Neural cell (in vitro differentiated cells): ENCODE data around the gene LGR5. TPM values are rescaled to one million over a fixed set of nuclear protein-coding genes. Genes with fewer than 3 reads are reported as not detected.

ENCODE experiments used
- H2AFZ ChIP-seq: fragments of 200-600, 300-800 bp; sonication (generic), shearing (Covaris generic); 2 replicates; pipeline ENCODE4 v1.6.0; 2014; ENCODE audit warnings: low read depth, mild to moderate bottlenecking, antibody characterized with exemption, low read length, moderate library complexity
- H3F3A ChIP-seq: fragments of 200-600 bp; shearing (Covaris generic); 2 replicates; pipeline ENCODE4 v1.6.1; 2016; ENCODE audit warnings: mild to moderate bottlenecking, moderate library complexity, mixed read lengths, antibody characterized with exemption, low read length; ENCODE audit not compliant: insufficient read depth, poor library complexity, severe bottlenecking
- H3K27ac ChIP-seq: fragments of 200-600, 300-800 bp; sonication (generic), shearing (Covaris generic); 2 replicates; pipeline ENCODE4 v1.5.1; 2014; ENCODE audit warnings: mild to moderate bottlenecking, low read length, moderate library complexity
- H3K27me3 ChIP-seq: fragments of 300-800, 200-600 bp; sonication (generic), shearing (Covaris generic); 2 replicates; pipeline ENCODE4 v1.6.0; 2014; ENCODE audit warnings: mild to moderate bottlenecking, low read depth, low read length, moderate library complexity; ENCODE audit not compliant: insufficient read depth
- H3K36me3 ChIP-seq: fragments of 300-800, 200-600 bp; sonication (generic), shearing (Covaris generic); 2 replicates; pipeline ENCODE4 v1.5.1; 2014; ENCODE audit warnings: mild to moderate bottlenecking, antibody characterized with exemption, low read length, moderate library complexity; ENCODE audit not compliant: insufficient read depth
- H3K4me2 ChIP-seq: fragments of 300-800, 200-600 bp; sonication (generic), shearing (Covaris generic); 2 replicates; pipeline ENCODE4 v1.6.0; 2014; ENCODE audit warnings: mild to moderate bottlenecking, low read length
- H3K4me3 ChIP-seq: fragments of 300-800, 200-600 bp; sonication (generic), shearing (Covaris generic); 2 replicates; pipeline ENCODE4 v1.5.1; 2014; ENCODE audit warnings: mild to moderate bottlenecking, low read length, moderate library complexity
- H3K79me2 ChIP-seq: fragments of 200-600 bp; shearing (Covaris generic); replicated peaks from 2 replicates; pipeline ENCODE4 v1.6.0; 2014; ENCODE audit warnings: mild to moderate bottlenecking, low read length, moderate library complexity; ENCODE audit not compliant: insufficient read depth
- H3K9ac ChIP-seq: fragments of 300-800, 200-600 bp; sonication (generic), shearing (Covaris generic); 2 replicates; pipeline ENCODE4 v1.6.1; 2016; ENCODE audit warnings: mild to moderate bottlenecking, low read length, mixed read lengths
- H3K9me2 ChIP-seq: fragments of 200-600 bp; shearing (Covaris generic); 2 replicates; pipeline ENCODE4 v1.6.1; 2016; ENCODE audit warnings: mild to moderate bottlenecking, low read length, mixed read lengths; ENCODE audit not compliant: insufficient read depth
- H3K9me3 ChIP-seq: fragments of 200-600, 300-800 bp; sonication (generic), shearing (Covaris generic); 2 replicates; pipeline ENCODE4 v1.6.1; 2016; ENCODE audit warnings: mild to moderate bottlenecking, mixed run types, low read length, moderate library complexity, mixed read lengths
- H4K20me1 ChIP-seq: fragments of 200-600 bp; shearing (Covaris generic); 2 replicates; pipeline ENCODE4 v1.6.1; 2016; ENCODE audit warnings: mild to moderate bottlenecking, mixed run types; ENCODE audit not compliant: insufficient read depth
- CTCF ChIP-seq: fragments of 450-650 bp; IDR thresholded peaks from 2 replicates; pipeline ENCODE4 v1.5.1; 2014; ENCODE audit warnings: antibody characterized with exemption, mild to moderate bottlenecking, moderate library complexity; ENCODE audit not compliant: poor library complexity, severe bottlenecking
- EP300 ChIP-seq: fragments of 450-650 bp; conservative IDR thresholded peaks from 2 replicates; pipeline ENCODE4 v1.6.1; 2014; ENCODE audit warnings: antibody characterized with exemption, mild to moderate bottlenecking, moderate library complexity; ENCODE audit not compliant: poor library complexity, severe bottlenecking
- EZH2 ChIP-seq: fragments of 200-600, 300-800 bp; shearing (Covaris generic), sonication (generic); IDR thresholded peaks from 2 replicates; pipeline ENCODE4 v1.6.1; 2014; ENCODE audit warnings: antibody characterized with exemption, low read length, borderline replicate concordance, mild to moderate bottlenecking; ENCODE audit not compliant: insufficient read depth, poor library complexity, severe bottlenecking
- MXI1 ChIP-seq: fragments of 450-650 bp; conservative IDR thresholded peaks from 2 replicates; pipeline ENCODE4 v1.6.1; 2014; ENCODE audit warnings: antibody characterized with exemption, mild to moderate bottlenecking; ENCODE audit not compliant: poor library complexity, severe bottlenecking
- POLR2AphosphoS5 ChIP-seq: IDR thresholded peaks from 2 replicates; pipeline ENCODE4 v1.6.1; 2012
- RAD21 ChIP-seq: fragments of 450-650 bp; conservative IDR thresholded peaks from 2 replicates; pipeline ENCODE4 v1.6.1; 2014; ENCODE audit warnings: antibody characterized with exemption, mild to moderate bottlenecking, moderate library complexity
- REST ChIP-seq: IDR thresholded peaks from 2 replicates; pipeline ENCODE4 v1.6.1; 2012; ENCODE audit warnings: borderline replicate concordance
- SMC3 ChIP-seq: fragments of 450-650 bp; conservative IDR thresholded peaks from 2 replicates; pipeline ENCODE4 v1.6.1; 2014; ENCODE audit warnings: antibody characterized with exemption, mild to moderate bottlenecking, moderate library complexity; ENCODE audit not compliant: poor library complexity
- TAF1 ChIP-seq: IDR thresholded peaks from 2 replicates; pipeline ENCODE4 v1.6.1; 2012; ENCODE audit warnings: low read depth
- polyA plus RNA-seq: library from polyadenylated mRNA; depleted of rRNA; stranded (reverse); fragments of >200 nt; gene quantifications from 2 replicates; pipeline ENCODE4 v1.2.3, GENCODE V29; 2014

LGR5 gene
- polyA plus RNA-seq, 1 donor from 2014 or later = 0.16 TPM

GRCh38 chr12:71415336-71416231 lies 24.0 kb upstream of the LGR5 start:
- H3K79me2 ChIP-seq = no peaks in the 10 kb centered on the region
- TF ChIP-seq EZH2 = no peak
- TF ChIP-seq SMC3 = peak; percentile 86
- no peak for TF ChIP-seq MXI1
- no peak for TF ChIP-seq REST
- TF ChIP-seq CTCF = peak; percentile 73
- no peak for TF ChIP-seq POLR2AphosphoS5
- peak; percentile 74 for TF ChIP-seq RAD21
- TF ChIP-seq TAF1 = no peak
- H3K4me3 ChIP-seq = no peak overlapping the region
- no peaks in the 10 kb centered on the region for H3K27me3 ChIP-seq
- no peak overlapping the region for H3K27ac ChIP-seq
- no peak overlapping the region for H2AFZ ChIP-seq
- no peaks in the 10 kb centered on the region for H4K20me1 ChIP-seq
- H3K36me3 ChIP-seq = no peaks in the 10 kb centered on the region
- no peak overlapping the region for H3K4me2 ChIP-seq
- H3K9me2 ChIP-seq = no peaks in the 10 kb centered on the region
- H3K9me3 ChIP-seq = no peaks in the 10 kb centered on the region
- no peak overlapping the region for H3K9ac ChIP-seq
- H3F3A ChIP-seq = no peaks in the 10 kb centered on the region

- Histone ChIP-seq H3K79me2 (no peaks in the 10 kb centered on the region), H3K4me2 (no peak overlapping the region), H3K9me3 (no peaks in the 10 kb centered on the region), H3K9me2 (no peaks in the 10 kb centered on the region), H3K27me3 (no peaks in the 10 kb centered on the region), H3K36me3 (no peaks in the 10 kb centered on the region), H3K27ac (no peak overlapping the region), H3K9ac (no peak overlapping the region), H4K20me1 (no peaks in the 10 kb centered on the region), H3K4me3 (no peak overlapping the region), H3F3A (no peaks in the 10 kb centered on the region), H2AFZ (no peak overlapping the region)
- TF ChIP-seq EP300 (no peak), CTCF (no peak), REST (no peak), POLR2AphosphoS5 (no peak)
Observed at GRCh38 chr12:71417181-71417580, 22.4 kb upstream of the LGR5 start.
